H1 (cell line): ENCODE results near the gene BTN1A1. TPM values are rescaled to one million over a fixed set of nuclear protein-coding genes. Genes with fewer than 3 reads are reported as not detected.

Experiments
- CHD2 ChIP-seq: IDR thresholded peaks from 2 replicates; pipeline ENCODE4 v1.6.1; 2012; ENCODE audit warnings: low read length, improper control_type of control experiment
- GTF2F1 ChIP-seq: IDR thresholded peaks from 2 replicates; pipeline ENCODE4 v1.6.1; 2012; ENCODE audit warnings: low read depth, low read length, improper control_type of control experiment, borderline replicate concordance
- POLR2A ChIP-seq, 2 experiments: IDR thresholded peaks; 1 replicate in 1 of 2; 2 replicates in 1 of 2; pipeline ENCODE4 v1.6.1; 2011; ENCODE audit warnings: low read depth in 2 of 2, low read length in 2 of 2, mild to moderate bottlenecking in 2 of 2; ENCODE audit errors: control extremely low read depth in 1 of 2
- POU5F1 ChIP-seq: IDR thresholded peaks from 2 replicates; pipeline ENCODE4 v1.6.1; 2011; ENCODE audit warnings: low read depth, mild to moderate bottlenecking, low read length, moderate library complexity
- polyA plus RNA-seq, 7 experiments: library from polyadenylated mRNA; depleted of rRNA in 3 of 7; stranded (reverse) in 5 of 7; unstranded in 2 of 7; fragments of >200 nt in 5 of 7; fragments of 200-250 nt in 2 of 7; gene quantifications; 1 replicate in 5 of 7; 2 replicates in 1 of 7; 4 replicates in 1 of 7; pipeline versions ENCODE4 v1.2.1 to v1.2.3, GENCODE V29; 2011 to 2013; ENCODE audit warnings: missing spikeins in 2 of 7, mixed read lengths in 2 of 7
- total RNA-seq: library from RNA; stranded (reverse); fragmentation: NEBNext Ultra II Directional; extraction: Animal tissue kit (Norgen Biotek cat#: 25700); gene quantifications from 2 replicates; pipeline ENCODE4 v1.2.1, GENCODE V29; 2021
- TF ChIP-seq, protein P1 (sequence below), 3 experiments: IDR thresholded peaks; 1 replicate in 2 of 3; 2 replicates in 1 of 3; pipeline versions ENCODE4 v1.5.1 to v1.6.1; 2011; ENCODE audit warnings: low read length in 3 of 3, mild to moderate bottlenecking in 3 of 3, inconsistent platforms in 2 of 3, low read depth in 1 of 3, moderate library complexity in 1 of 3; ENCODE audit not compliant: insufficient read depth in 1 of 3; ENCODE audit errors: control extremely low read depth in 1 of 3
- TF ChIP-seq, protein P2 (sequence below): IDR thresholded peaks from 2 replicates; pipeline ENCODE4 v1.6.1; 2012; ENCODE audit warnings: inconsistent platforms

BTN1A1 gene
- total and polyA plus RNA-seq, 2 of the 8 experiments (the other 6 are each of a cell fraction or from before 2014, with no cell fraction given), result 0.28 to 0.35 TPM

DNA sequence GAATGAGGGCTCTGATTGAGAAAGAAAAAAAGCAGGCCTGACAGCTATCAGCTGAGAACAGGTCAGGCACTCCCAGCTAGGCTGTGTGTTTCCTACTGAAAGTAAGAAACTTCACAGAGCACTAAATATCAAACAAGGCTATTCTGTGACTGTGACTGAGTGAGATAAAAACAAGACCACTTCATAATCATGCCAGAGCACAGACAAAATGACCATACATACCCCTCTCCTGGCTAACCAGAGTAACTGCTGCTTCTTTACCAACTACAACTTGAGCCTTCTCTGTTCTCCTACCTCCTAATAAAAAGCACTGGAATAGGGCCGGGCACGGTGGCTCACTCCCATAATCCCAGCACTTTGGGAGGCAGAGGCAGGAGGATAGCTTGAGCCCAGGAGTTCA lies 6.8 kb upstream of the BTN1A1 start (continued):
- TF ChIP-seq, protein P1, sequence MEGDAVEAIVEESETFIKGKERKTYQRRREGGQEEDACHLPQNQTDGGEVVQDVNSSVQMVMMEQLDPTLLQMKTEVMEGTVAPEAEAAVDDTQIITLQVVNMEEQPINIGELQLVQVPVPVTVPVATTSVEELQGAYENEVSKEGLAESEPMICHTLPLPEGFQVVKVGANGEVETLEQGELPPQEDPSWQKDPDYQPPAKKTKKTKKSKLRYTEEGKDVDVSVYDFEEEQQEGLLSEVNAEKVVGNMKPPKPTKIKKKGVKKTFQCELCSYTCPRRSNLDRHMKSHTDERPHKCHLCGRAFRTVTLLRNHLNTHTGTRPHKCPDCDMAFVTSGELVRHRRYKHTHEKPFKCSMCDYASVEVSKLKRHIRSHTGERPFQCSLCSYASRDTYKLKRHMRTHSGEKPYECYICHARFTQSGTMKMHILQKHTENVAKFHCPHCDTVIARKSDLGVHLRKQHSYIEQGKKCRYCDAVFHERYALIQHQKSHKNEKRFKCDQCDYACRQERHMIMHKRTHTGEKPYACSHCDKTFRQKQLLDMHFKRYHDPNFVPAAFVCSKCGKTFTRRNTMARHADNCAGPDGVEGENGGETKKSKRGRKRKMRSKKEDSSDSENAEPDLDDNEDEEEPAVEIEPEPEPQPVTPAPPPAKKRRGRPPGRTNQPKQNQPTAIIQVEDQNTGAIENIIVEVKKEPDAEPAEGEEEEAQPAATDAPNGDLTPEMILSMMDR (IDR thresholded peaks at IDR 0.05; ENCODE audit: control extremely low read depth in 1 of 3, insufficient read depth in 1 of 3, low read depth in 1 of 3, low read length in 3 of 3), result peak in 1 of 3 experiments; percentile 43; a peak in 1 of 4 replicates
- TF ChIP-seq, protein P2, sequence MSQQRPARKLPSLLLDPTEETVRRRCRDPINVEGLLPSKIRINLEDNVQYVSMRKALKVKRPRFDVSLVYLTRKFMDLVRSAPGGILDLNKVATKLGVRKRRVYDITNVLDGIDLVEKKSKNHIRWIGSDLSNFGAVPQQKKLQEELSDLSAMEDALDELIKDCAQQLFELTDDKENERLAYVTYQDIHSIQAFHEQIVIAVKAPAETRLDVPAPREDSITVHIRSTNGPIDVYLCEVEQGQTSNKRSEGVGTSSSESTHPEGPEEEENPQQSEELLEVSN, result no peak
- TF ChIP-seq POU5F1, result no peak
- no peak for TF ChIP-seq POLR2A (IDR thresholded peaks at IDR 0.05; ENCODE audit: control extremely low read depth in 1 of 2, low read depth in 2 of 2, low read length in 2 of 2)
- TF ChIP-seq GTF2F1, result no peak
- no peak for TF ChIP-seq CHD2
- TF ChIP-seq, all 59 proteins: peak for 2
